ENCODE data around the gene FANCC.

FANCC gene

GRCh38 chr9:95317119-95317892, at the start of gene FANCC:
FANCC (minus strand) TSS chr9:95317709; CDS start chr9:95249291, 68,418 bp downstream.
- DNase-seq (ENCODE audit: low read depth) = peak; percentile 77

DNA sequence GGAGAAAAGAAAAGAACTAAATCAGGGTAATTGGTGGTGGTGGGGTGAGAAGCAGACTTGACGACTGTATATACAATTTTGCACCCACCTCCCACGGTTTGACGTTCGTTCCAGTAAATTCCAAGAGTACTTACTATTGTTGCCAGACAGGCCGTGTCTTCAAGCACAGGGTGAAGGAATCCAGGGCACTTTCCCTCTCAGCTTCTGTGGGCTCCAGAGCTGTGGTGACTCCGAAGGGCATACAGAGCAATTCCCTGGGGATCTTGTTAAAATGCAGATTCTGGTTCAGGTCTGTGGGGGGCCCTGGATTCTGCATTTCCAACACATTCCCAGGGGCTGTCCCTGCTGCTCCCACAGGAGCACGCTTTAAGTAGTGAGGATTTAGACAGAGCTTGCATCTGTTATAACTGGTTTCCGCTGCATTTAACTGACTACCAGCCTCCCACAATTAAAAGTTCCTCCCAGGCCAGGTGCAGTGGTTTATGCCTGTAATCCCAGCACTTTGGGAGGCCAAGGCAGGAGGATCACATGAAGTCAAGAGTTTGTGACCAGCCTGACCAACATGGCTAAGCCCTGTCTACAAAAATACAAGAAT, 49.3 kb upstream of the FANCC start:
- DNase-seq (ENCODE audit: low read depth) = peak; percentile 58

DNA sequence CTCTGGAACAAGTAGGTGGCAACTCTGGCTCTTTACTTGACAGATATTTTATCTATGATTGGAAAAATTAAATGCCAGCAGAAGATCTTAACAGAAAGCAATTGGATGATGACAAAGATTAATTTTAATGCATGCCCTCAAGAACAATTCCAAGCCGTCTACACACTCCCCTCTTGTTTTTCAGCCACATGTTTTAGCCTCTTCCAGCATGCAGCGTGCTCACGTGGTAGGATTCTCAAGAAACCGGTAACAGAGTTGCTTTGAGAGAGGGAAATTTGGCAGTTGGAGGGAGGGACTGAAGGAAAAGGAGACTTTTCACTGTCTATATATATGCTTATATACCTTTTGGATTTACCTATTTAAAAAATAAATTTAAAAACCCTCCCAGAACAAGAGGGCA, 48.3 kb upstream of the FANCC start:
- no peak for DNase-seq (ENCODE audit: low read depth)

DNA sequence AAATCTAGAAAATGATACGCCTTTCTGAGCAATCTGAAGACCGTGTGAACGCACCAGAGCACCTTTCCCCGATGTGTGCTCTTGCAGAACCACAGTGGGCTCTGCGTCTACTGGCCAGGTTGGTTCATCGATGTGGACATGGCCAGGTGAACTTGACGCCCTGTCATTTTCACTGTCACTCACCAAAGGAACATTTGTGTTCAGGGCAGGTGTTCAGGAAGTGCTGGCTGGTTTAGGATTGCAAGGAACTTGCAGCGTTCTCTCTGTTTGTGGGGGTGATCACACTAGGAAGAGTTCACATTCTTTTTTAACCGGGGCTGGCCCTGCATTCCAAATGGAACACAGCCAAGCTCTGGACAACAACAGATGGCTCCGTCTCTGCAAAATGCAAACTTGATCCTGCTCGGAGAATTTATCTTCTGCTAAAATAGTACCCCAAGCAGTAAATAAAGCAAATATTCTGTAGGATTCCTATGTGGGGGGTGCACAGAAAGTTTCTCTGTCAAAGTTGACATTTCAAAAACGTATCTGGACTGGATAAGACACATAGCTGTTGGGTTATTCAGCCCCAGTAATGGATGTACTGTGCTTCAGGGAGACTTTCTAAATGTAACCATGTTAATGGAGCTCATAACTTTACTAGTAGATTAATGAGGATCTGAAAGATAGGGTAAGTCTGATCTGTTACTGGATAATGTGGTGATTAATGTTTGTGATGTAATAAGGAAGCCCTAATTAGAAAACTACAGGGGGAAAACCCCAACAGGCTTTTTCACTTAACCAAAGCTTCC, 45.7 kb upstream of the FANCC start:
- peak; percentile 72 for DNase-seq (ENCODE audit: low read depth)

GRCh38 chr9:95360866-95361265, 43.4 kb upstream of the FANCC start:
- no peak for DNase-seq (ENCODE audit: low read depth)

GRCh38 chr9:95357316-95357715, 39.8 kb upstream of the FANCC start:
- DNase-seq (ENCODE audit: low read depth) = no peak

- no peak for DNase-seq (ENCODE audit: low read depth)
Observed at GRCh38 chr9:95355500-95355899, 38.0 kb upstream of the FANCC start.

DNA sequence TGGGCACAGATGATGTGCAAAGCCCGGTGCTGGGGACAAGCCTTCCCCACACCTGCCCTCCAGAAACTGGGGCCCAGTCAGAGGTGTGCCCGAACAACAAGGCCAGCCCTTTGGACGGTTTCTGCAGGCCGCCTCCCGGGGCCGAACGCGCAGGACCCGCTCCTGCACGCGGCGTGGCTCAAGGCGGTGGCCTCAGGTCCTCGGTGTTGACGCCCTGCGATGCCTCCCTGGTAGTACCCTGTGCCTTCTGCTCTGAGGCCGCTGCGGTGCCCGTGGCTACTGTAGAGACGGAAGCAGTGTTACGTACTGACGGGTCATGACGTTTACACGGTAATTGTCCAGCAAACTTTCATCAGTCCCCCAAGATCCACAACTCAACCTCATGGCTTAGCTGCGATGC, 33.5 kb upstream of the FANCC start:
- DNase-seq (ENCODE audit: low read depth) = no peak

GRCh38 chr9:95350266-95350665, 32.8 kb upstream of the FANCC start:
- DNase-seq (ENCODE audit: low read depth) = no peak

DNA sequence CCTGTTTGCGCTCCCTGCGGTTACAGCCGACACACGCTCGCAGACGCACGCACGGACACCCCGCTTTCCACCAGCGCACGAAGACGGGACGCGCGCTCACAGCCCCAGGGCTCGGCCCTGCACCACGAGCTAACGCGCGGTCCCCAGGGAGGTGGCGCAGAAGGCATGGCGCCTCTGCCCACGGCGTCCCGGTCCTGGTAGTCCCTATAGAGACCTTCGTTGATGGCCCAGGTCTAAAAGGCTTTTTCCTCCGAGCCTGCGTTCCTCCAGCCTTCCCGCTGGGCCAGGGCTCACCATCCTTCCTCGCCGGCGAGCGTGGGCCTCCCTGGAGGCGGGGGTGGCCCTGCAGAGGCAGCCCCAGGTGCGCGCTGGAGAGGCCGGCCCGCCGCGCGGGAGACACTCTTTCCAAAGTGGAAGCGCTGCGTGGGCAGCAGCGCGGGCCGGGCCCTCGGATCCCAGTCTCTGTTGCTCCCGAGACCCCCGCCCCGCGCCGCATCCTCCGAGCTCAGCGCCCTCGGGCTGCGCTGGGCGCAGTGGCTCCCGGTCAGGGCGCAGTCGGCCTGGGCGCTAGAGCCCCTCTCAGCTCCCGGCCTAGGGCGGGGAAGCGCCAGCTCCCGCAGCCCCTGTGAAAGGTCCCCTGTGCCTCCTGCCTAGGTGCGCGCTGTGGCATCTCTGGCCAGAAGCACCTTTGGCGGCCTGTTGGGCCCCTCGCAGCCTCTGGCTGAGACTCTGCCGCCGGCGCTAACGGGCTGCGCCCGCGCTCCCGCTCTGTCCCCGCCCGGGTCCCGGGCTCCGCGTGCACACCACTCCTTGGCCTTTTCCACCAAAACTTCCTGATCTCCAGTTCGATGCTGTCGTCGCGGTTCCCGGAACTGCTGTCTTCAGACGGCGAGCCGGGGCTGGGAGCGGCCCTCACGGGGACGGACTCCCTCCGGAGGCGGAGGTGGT, 31.9 kb upstream of the FANCC start:
- DNase-seq (ENCODE audit: low read depth) = no peak

GRCh38 chr9:95346021-95346420, 28.5 kb upstream of the FANCC start:
- no peak for DNase-seq (ENCODE audit: low read depth)

DNA sequence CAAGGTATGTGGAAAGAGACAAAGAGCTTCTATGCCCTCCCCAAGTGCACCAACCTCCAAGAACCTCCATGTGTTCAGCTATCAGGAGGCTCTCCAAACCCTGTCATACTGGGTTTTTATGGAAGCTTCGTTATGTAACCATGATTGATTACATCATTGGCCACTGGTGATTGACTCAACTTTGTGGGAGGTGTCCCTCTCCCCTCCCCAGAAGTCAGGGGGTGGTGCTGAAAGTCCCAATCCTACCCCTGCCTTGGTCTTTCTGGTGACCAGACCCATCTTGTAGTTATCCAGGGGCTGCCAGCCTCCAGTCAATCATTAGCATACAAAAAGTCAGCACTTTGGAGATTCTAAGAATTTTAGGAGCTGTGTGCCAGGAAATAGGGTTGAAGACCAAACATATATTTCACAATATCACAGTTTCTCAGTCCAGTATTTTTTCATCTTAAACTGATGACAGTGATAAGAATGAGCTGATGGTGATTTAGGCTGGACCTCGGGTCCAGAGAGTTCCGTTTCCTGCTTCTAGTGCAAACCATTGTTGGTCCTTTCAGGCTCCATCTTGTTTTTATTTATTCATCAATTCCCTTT, 27.3 kb upstream of the FANCC start:
- DNase-seq (ENCODE audit: low read depth) = no peak

DNA sequence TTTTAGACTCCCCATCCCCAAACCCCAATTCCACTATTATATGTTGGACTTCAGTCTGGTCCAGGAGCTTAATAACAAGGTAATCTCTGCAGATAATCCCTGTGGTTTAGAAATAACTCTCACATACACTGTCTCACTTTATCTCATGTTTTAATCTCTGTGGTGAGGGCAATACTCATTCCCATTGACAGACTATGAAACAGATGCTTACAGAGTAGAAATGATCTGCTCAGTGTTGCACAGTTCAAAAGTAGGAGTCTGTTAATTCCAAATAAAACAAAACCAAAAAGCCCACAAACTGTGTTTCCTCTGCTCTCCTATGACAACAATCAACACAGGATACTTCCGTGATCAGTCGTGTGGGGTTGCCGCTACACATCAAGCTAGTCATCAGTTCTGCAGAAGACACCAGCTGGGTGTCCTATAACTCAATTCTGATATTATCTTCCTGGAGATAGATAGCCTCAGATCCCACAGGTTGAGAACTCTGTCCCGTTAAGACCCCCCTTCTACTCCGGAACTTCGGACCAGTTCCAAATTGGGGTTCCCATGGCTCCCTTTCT, 26.3 kb upstream of the FANCC start:
- DNase-seq (ENCODE audit: low read depth) = peak; percentile 74

DNA sequence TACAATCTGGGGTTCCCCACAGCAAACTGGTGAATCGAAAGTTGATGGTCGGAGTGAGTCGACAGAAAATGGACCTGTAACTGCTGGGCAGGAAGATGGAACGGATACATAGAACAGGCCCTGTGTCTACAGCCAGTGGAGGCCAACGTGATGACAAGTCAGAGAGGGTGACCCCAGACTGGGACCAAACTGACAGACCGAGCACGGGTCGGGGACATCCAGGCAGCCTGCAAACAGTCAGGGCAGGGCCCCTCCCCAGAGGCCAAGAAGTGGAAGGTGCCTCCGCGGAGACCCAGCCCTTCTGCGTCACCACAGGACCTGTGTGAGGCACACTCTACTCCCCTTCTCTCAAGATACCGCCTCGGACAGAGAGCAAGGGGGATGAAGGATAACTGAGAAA, 25.1 kb upstream of the FANCC start:
- DNase-seq (ENCODE audit: low read depth) = no peak

- DNase-seq (ENCODE audit: low read depth) = peak; percentile 41
Observed at GRCh38 chr9:95341293-95341962, 23.9 kb upstream of the FANCC start.

- DNase-seq (ENCODE audit: low read depth) = no peak
Observed at GRCh38 chr9:95338243-95338642, 20.7 kb upstream of the FANCC start.

DNA sequence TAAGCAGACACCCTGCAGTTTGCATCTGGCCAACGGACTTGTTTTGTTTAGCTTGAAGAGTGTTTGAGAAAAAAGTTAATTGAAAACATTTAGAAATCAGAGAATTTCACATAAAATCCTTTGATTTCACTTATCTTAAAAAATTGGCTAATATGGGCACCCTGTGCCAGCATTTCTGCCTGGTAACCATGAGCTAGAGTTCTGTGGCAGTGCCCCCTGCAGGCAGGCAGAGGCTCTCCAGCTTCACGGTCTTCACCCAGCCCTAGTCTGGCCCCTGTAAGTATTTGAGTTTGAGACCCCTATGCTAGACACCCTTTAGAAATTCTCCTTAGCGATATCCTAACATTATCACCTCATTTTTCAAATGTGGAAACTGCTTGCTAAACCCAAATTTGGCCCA, 18.8 kb upstream of the FANCC start:
- DNase-seq (ENCODE audit: low read depth) = peak; percentile 28

- peak; percentile 74 for DNase-seq (ENCODE audit: low read depth)
Observed at GRCh38 chr9:95333426-95333825, 15.9 kb upstream of the FANCC start.

- peak; percentile 22 for DNase-seq (ENCODE audit: low read depth)
Observed at GRCh38 chr9:95332860-95333259, 15.4 kb upstream of the FANCC start.

GRCh38 chr9:95330720-95331404, 13.4 kb upstream of the FANCC start:
- DNase-seq (ENCODE audit: low read depth) = no peak
